ENCODE data around the gene TMEM87A.
A peak's percentile ranks its signal among the peaks of the same experiment; 100 is the strongest.
"Not testable (repeated sequence)": the region's sequence is repeated elsewhere in the genome, so short reads cannot be mapped to it uniquely, and the experiment has no call there.

The TMEM87A gene, protein sequence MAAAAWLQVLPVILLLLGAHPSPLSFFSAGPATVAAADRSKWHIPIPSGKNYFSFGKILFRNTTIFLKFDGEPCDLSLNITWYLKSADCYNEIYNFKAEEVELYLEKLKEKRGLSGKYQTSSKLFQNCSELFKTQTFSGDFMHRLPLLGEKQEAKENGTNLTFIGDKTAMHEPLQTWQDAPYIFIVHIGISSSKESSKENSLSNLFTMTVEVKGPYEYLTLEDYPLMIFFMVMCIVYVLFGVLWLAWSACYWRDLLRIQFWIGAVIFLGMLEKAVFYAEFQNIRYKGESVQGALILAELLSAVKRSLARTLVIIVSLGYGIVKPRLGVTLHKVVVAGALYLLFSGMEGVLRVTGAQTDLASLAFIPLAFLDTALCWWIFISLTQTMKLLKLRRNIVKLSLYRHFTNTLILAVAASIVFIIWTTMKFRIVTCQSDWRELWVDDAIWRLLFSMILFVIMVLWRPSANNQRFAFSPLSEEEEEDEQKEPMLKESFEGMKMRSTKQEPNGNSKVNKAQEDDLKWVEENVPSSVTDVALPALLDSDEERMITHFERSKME

DNA sequence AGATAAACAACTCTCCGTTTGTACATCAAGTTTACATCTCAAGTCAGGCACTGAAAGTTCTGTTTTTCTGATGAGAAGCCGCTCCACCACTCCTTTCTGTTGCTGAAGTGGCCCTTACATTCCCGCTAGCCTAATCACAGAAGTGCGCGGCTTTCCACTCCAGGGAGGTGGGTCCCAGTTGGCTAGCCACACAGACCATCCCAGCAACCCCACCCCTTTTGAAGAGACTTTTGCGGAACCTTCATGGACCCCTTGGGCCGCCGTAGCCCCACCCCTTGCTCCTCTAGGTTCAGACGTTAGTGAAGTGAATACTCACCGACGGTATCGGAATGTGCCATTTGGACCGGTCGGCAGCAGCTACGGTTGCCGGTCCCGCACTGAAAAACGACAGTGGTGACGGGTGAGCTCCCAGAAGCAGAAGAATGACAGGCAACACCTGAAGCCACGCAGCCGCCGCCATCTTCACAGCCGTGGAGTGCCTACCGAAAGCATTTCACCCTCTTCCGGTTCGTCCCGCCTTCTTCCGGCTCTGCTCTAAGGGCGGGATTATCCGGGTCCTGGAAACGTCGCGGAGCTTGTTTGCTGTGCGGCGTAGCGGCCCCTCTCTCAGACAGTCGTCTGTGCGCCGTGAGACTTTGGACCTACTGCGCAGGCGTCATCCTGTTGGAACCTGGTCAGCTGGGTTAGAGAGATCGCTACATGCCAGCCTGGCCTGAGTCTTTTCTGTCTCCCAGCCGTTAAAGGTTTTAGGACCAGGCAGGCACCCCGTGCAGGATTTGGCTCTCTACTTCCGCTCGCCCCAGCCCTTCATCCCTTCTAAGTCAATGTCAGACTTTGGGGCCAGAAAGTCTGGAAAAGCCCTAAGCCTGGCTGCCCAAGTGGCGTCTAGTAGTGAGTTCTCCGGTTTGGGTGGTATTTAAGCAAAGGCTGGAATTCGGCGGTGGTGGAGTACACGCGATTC lies at the start of gene TMEM87A, which contains the start of gene GANC:
TMEM87A (minus strand) TSS at position 495 of the 961 bp plus-strand sequence; CDS start at position 460, 35 bp downstream.
GANC (plus strand) TSS at position 263 of the 961 bp plus-strand sequence. CDS start 1,281 bp downstream, outside the sequence.
- DNase-seq: peak; percentile 96

DNA sequence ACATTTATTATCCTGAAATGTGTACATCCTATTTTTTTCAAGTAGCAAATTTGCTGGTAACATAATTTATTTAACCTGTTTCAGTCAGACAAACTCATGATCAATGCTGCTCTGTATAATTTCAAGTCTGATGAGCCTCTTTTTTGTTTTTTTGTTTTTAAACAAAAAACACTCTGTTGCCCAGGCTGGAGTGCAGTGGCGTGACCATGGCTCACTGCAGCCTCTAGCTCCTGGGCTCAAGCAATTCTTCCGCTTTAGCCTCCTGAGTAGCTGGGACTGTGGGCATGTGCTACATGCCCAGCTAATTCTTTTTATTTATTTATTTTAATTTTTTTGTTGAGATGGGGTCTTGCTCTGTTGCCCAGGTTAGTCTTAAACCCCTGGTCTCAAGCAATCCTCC lies 46.0 kb upstream of the TMEM87A start:
- no peak for DNase-seq

DNA sequence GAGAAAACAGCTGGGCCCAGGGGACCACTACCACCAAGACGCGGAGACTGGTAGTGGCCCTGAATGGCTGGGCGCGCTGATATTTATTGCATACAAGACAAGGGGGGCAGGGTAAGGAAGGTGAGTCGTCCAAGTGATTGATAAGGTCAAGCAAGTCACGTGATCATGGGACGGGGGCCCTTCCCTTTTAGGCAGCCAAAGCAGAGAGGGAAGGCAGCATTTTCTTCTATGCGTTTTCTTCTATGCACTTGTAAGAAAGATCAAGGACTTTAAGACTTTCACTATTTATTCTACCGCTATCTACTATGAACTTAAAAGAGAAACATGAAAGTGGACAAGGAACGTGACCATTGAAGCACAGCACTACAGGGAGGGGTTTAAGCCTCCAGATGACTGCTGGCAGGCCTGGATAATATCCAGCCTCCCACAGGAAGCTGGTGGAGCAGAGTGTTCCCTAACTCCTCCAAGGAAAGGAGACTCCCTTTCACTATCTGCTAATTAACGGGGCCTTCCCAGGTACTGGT lies 43.1 kb upstream of the TMEM87A start:
- DNase-seq: not testable (repeated sequence)

DNA sequence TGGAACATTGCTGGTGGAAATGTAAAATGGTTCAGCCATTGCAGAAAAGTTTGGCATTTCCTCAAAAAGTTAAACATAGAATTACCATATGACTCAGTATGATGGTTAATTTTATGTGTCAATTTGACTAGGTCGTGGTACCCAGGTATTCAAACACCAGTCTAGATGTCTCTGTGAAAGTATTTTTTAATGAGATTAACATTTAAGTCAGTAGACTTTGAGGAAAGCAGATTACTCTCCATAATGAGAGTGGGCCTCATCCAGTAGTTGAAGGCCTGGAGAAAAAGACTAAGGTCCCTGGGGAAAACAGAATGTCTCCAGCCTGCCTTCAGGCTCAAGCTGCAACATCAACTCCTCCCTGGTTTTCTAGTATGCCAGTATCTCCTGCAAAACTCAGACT lies 42.3 kb upstream of the TMEM87A start:
- no peak for DNase-seq

DNA sequence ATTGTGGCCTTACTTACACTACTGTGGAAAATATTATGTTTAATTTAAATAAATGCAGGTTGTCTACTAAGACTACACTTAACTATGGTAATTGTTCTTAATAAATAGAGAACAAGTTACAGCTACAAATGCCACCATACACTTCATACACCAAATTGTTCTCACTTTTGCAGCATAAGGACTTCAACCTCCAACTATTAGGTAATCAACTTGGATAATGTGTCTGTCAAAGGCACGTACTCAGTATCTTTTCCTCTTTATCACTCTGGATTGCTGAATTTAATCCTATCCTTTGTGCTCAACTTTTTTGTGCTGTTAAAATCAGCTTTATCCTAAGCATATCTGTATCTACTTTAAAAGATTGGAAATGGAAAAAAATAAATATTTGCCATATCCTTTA lies 41.6 kb upstream of the TMEM87A start:
- no peak for DNase-seq

DNA sequence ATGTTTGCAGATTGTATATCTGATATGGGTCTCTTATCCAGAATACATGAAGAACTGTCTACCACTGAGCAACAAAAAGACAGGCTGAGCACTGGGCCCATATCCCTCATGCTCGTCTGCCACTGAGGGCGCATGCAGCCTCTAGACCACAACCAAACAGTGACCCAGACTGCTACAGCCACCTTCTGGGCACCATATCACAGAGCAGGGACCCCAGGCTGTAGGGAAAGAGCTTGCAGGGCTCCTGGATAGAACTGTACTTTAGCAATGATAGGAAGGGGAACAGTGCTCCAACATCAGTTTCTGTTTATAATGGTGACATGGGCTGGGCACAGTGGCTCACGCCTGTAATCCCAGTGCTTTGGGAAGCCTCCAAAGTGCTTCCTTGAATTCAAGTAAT lies 40.2 kb upstream of the TMEM87A start:
- no peak for DNase-seq

DNA sequence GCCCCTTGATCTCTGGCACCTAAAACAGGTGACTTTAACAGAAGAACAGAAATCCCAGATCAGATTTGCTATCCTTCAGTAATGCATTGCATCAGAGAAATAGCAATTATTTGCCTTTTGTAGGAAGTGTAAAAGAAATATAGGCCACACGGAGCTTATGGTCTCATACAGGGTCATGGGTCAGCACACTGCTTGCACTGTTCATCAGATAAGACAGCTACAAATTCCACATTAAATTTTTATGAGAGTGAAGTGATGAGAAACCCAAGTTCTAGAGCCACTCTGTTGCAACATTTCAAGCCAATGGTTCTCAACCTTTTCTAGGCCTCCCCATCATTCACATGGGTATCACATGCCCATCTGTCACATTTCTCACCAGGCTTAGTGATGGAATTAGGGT lies 33.4 kb upstream of the TMEM87A start:
- DNase-seq: no peak

DNA sequence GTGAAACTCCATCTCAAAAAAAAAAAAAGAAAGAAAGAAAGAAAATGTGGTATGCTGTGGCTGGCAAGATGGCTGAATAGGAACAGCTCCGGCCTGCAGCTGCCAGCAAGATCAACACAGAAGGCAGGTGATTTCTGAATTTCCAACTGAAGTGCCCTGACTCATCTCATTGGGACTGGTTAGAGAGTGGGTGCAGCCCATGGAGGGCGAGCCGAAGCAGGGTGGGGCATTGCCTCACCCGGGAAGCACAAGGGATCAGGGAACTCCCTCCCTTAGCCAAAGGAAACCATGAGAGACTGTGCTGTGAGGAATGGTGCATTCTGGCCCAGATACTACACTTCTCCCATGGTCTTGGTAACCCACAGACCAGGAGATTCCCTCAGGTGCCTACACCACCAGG lies 27.8 kb upstream of the TMEM87A start:
- DNase-seq: not testable (repeated sequence)

DNA sequence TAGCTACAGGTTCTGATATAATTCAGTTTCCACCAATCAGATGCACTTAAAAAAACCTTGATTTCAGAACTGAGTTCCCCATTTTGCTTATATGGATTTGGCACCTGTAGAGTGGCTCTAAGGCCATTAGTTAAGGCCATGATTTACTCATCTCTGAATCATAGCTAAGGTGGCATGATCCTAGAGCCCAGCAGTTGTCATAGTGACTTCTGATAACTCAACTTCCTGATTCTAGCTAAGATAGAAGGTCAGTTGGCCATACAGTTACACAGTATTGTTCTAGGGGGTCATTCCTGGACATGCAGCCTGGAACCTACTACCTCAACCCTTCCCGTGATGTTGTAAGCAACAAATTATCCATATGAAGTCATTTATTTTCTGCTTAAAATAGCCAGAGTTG lies 15.9 kb upstream of the TMEM87A start:
- no peak for DNase-seq

DNA sequence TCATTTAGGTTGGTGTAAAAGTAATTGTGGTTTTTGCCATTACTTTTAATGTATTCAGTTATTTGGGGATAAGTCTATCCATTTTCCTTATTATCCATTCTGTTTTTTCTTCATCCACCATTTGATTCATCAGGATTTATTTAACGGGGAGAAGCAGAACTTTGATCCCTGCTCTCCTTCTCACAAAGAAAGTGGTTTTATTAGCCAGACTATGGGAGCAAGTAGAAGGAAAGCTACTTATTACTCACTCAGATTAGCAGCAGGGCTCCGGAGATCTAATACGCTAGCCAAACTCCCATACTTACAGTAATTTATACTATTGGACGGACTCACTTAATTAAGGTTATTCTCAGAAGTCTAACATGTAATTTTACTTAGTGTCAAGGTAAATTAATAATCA lies 14.7 kb upstream of the TMEM87A start:
- DNase-seq: no peak

DNA sequence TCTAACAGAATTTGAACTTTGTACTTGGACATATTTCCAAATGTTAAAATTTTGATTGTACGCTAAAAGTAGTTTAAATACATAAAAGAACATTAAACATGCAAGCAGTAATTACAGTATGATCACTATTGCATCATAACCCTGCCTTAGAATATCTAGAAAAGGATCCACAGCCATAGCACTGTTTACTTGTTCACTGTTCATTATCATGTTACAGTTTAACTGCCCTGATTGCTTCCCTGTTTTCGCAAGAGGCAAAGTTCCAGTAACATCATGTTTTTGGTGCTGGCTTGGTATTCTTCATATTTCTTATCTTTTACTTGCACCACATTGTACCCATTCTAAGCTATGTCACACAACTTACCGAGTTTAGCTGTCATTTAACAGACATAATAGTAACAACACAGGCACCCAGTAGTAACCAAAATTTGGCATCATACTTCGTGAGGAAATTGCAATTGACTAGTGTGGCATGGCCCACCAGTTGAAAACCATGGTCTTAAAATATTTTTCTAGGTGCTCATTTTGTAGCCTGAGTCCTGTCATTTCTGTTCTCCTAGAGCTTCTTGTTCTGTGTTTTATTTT lies 13.3 kb upstream of the TMEM87A start:
- no peak for DNase-seq

DNA sequence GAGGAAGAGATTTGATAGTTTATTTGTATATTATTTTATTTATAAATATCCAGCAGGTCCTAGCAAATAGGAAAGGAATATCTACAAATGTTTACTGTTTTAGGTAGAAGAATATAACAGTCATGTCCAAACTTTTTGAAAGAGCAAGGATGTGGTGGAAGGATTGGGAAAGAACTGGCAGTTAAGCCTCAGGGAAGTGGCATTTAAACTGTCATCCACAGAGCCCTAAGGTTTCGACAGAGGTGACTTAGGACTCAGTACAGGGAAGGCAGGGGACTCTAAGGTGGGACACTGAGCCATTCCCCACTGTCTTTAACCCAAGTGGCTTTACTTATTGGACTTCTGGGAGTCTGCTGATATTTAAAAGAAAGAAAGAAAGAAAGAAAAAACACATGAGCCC lies 11.8 kb upstream of the TMEM87A start:
- no peak for DNase-seq

DNA sequence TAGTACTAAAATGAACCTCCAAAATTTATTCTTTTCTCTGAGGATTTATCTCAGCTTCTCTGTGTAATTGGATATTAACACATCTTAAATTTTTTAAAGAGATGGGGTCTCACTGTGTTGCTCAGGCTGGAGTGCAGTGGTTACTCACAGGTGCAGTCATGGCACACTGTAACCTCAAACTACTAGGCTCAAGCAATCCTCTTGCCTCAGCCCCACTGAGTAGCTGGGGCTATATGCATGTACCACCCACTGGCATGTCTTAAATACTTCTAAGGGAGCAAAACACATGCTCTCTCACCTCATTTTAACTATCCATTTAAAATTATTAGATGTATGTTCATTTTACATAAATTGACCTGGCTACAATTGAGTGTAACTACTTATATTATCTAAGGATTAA lies 11.3 kb upstream of the TMEM87A start:
- no peak for DNase-seq

DNA sequence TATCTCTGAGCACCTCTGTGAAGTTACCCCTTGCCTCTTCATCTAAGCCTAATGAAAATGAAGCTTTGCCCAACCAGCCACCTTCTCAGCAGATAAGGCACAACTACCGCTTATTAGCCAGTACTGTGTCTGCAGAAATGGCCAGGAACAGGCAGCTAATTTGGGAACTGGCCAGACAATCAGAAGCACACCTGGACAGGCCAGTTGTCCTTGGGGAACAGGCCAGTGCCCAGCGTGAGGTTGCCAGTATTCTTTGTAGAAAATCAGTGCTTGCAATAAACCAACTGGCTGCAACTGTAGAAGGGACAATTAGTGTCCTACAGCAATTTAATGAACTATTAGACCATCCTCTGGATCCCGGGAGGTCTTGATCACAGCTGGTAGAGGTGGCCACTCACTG lies 10.4 kb upstream of the TMEM87A start:
- no peak for DNase-seq

DNA sequence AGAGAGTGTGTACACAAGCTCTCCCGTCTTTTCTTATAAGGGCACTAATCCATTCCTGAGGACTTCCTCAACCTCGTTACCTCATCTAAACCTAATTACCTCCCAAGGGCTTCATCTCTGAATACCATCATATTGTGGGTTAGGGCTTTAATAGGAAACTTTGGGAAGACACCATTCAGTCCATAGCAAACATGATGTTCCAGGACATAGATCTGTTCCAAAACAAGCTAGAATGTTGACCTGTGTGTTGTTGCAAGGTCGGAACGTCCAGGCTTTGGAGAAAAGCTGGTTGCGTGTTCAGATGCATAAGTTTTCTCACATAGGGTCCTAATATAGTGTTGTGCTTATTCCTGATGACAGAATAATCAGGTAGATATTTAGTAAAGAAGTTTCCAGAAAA lies 9.7 kb upstream of the TMEM87A start:
- DNase-seq: no peak

DNA sequence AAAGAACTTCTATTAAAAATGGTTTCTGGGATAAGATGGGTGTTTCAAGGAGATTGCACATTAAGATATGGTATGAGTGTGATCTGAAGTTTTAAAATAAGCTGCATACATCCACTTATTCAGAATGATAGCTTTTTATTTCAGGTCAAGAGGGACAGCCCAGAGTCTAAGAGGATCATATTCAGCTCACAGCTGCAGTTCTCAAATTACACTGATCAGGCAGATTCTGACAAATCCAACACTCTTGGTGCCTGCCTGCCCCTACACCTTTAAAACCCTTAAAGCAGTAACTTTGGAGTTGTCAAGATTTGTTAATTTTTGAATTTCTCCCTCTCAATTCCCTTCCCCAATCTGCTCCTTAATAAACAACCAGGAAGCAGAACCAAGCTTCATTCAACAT lies 9.1 kb upstream of the TMEM87A start:
- no peak for DNase-seq

DNA sequence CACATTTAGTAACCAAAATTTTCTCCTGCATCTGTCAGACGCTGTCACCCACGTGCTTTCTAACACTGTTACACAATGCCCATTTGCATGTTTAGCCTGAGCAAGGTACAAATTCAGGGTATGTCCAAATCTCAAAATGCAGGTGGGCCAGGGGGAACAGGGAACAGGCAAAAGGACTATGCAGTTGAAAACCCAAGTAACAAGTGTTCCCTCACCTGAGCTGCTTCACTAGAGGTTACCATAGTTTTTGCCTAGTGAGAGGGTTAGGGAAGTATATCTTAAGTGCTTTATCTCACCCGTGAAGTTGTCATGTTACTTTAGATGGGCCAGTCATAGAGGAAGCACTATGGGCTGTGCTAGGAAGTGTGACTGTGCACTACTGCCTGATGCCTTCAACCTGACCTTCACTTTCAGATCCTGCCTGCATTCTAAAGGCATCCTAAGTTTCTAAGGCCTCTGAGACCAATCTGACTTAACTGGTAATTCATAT lies 6.0 kb upstream of the TMEM87A start:
- DNase-seq: peak; percentile 13

DNA sequence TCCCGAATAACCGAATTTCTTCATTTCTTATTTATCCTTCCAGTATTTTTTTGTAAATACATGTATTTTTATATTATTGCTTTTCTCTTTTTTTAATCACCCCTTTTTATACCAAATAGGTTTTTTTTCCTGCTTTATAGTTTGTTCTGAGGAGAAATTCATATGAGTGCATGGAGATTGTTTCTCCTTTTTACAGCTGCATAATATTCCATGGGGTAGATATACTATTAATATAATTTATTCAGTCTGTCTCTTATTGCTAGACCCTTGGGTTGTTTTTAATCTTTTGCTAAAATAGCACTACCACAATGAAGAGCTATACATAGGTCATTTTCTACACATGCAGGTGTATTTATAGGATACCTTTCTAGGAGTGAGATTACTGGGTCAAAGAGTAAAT lies 3.5 kb upstream of the TMEM87A start:
- no peak for DNase-seq

DNA sequence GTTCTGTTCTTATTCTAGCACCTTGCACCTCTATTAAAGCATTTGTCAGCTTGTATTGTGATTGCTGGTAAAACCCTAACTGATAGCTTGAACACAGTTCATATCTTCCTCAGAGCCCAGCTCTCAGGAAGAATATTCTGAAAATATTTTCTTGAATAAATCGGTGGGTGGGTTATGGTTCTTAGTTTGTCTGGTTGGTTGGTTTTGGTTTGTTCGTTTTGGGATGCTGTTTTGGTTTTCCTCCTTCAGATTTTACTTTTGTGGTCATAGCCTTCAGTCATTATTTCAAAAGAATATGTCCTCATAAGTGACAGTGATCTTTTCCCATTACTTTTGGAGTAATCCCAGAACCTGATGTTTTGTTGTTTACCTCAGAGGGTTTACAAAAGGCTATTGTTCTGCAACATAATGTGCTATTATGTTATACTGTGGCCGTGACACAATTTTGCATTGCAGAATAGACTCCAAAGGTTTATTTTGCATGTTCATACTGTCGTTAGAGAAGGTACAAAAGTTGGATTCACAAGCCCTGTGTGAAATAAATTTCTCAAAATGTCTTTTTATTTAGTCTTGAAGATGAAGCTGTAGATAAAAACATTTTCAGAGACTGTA lies 2.7 kb upstream of the TMEM87A start:
- DNase-seq: no peak

DNA sequence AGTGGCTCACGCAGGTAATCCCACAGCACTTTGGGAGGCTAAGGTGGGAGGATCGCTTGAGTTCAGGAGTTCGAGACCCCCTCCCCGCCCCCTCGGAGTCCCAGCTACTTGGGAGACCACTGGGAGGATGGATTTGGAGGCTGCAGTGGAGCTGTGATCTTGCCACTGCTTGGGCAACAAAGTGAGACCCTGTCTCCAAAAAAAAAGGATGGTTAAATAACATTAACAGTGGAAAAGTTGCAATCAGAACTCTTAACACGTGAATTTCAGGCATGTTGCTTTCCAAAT lies 1.4 kb upstream of the TMEM87A start:
- DNase-seq: no peak

DNA sequence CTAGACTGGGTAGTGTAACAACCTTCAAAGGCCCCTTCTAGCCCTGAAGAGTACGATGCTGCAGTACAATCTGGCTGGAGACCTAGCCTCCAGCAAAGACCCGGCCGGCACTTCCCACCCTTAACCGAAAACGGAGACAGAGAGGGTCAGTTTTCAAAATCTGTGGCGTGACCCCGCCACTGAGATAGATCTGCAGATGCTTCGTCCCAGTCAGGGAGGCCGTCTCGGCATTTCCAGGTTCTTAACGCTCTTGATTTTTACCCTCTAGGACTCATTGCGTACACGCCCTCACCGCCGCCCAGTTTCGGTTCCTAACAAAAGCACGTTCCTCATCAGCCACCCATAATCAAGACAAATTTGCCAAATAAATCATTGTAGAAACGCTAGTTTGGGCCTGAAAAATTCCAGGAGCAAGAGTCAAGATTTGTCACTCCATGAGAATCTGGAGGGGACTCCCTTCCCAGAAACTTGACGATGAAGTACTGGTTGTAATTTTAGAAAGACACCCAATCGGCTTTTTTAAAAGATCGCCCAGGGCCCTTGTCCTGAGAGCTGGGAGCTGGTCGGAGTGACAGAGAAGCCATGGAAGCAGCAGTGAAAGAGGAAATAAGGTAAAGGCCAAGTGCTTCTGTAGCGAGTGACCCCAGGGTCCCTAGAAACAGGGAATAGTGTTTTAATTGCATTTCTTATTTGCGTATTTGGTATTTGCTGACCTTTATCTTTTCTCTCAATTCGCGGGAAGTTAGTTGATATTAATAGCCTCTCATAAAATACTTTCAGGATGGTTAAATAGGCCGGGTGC lies 868 bp upstream of the TMEM87A start:
- peak; percentile 56 for DNase-seq

DNA sequence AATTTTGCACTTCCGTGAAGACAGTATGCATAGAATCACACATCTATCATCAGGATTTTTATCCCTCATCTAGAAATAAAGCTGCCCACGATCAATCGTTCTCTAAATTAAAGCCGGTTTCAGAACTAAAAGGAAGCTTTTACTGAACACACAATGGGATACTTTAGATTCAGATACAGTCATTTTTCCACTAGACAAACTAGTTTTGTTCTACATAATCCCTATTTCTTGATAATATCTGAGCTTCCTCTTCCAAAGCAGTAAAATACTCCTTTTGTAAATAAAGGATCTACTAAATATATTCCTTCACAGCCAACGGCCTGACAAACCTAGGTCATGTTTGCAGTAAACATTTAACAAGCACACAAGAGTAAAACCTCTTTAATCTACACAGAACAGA lies 2.2 kb downstream of the TMEM87A start:
- no peak for DNase-seq
